Thyroid gland (tissue), 4 donors: ENCODE measurements around the gene MEAF6. TPM values are rescaled to one million over a fixed set of nuclear protein-coding genes. Genes with fewer than 3 reads are reported as not detected.

ENCODE experiments used
- DNase-seq, 2 donors: peaks; one replicate each; pipeline ENCODE4 v3.0.0-alpha.2; 2019
- H3K27ac ChIP-seq, 3 donors: fragments of 200-600 bp; sonication (generic); 1 replicate in 2 of 3; 2 replicates in 1 of 3; pipeline ENCODE4 v1.5.1; 2016 to 2019; ENCODE audit warnings: mild to moderate bottlenecking in 1 of 3, moderate library complexity in 1 of 3
- H3K27me3 ChIP-seq: fragments of 200-600 bp; sonication (generic); one replicate; pipeline ENCODE4 v1.5.1; 2019
- H3K36me3 ChIP-seq, 2 donors: fragments of 200-600 bp; sonication (generic); one replicate each; pipeline ENCODE4 v1.5.1; 2016 to 2019
- H3K4me1 ChIP-seq, 2 donors: fragments of 200-600 bp; sonication (generic); one replicate each; pipeline ENCODE4 v1.5.1; 2017 to 2019
- H3K4me3 ChIP-seq, 3 donors: fragments of 200-600 bp; sonication (generic); replicated peaks in 1 of 3; 1 replicate in 2 of 3; 2 replicates in 1 of 3; pipeline ENCODE4 v1.5.1; 2016; ENCODE audit warnings: mild to moderate bottlenecking in 1 of 3
- H3K9me3 ChIP-seq: fragments of 200-600 bp; sonication (generic); one replicate; pipeline ENCODE4 v1.5.1; 2017
- POLR2A ChIP-seq, 2 donors: fragments of 450-650 bp; IDR thresholded peaks; one replicate each; pipeline ENCODE4 v1.6.1; 2017; ENCODE audit warnings: antibody characterized with exemption in 2 of 2, mild to moderate bottlenecking in 2 of 2, moderate library complexity in 1 of 2
- WGBS, 2 donors: methylation state at CpG; one replicate each; pipeline ENCODE4 v1.1.5; 2017; 5-methylcytosine and 5-hydroxymethylcytosine counted together
- intact Hi-C: fragments of 100-400 bp; cut with DNase I; formaldehyde crosslinking; loops from one replicate; pipeline ENCODE4 v1.15.1; 2023
- total RNA-seq, 4 donors: library from RNA; depleted of rRNA; stranded (reverse); fragments of >200 nt; gene quantifications; one replicate each; pipeline ENCODE4 v1.2.3, GENCODE V29; 2016
- TF ChIP-seq, protein P1 (sequence below), 6 experiments: fragments of 200-600 bp in 3 of 6; fragments of 450-650 bp in 3 of 6; sonication (generic) in 3 of 6; IDR thresholded peaks; one replicate each; pipeline ENCODE4 v1.5.1; 2016 to 2019; ENCODE audit warnings: antibody characterized with exemption in 6 of 6, mild to moderate bottlenecking in 2 of 6, inconsistent platforms in 1 of 6, moderate library complexity in 1 of 6

Gene MEAF6
- total RNA-seq, 4 donors from 2014 or later: 78.9 to 109 (median 92.7) TPM

DNA sequence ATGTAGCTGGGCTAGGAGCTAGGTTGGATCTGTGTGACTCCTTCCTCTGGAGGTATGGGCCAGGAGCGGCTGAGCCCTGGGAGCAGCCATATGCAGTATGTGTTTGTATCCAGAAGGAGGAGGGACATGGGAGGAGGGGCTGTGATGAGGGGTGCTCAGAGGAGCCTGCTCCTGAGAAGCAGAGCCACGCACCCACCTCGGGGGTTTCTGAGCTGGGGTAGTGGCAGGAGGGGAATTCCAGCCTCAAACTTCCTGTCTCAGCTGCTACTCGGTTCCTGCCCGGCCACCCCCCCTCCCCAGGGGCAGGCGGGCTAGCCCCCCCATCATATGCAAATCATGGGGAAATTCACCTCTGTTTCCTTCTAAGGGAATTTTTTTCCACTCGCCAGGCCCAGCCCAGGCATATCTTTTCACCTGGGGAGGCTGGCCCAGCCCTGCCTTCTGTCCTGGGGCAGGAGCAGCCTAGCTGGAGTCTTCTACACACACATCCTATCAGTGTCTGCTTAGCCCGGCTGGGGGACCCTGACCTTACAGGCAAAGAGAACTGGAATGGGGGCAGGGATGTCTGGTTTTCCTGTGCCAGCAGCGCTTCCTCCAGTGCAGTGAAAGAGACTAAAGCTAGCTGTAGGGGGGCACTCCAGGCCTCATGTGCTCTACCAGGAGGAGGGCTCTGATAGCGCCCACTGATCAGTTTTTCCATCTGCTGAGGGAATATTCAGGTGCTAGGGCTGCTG, 37.2 kb downstream of the MEAF6 start:
- H3K27ac ChIP-seq: peak overlapping the region; percentile 62 to 87 (median 86)
- peak; percentile 39 to 41 for DNase-seq
- H3K9me3 ChIP-seq: no peaks in the 10 kb centered on the region
- no peaks in the 10 kb centered on the region for H3K27me3 ChIP-seq
- TF ChIP-seq POLR2A (IDR thresholded peaks at IDR 0.05): no peak
- TF ChIP-seq, protein P1, sequence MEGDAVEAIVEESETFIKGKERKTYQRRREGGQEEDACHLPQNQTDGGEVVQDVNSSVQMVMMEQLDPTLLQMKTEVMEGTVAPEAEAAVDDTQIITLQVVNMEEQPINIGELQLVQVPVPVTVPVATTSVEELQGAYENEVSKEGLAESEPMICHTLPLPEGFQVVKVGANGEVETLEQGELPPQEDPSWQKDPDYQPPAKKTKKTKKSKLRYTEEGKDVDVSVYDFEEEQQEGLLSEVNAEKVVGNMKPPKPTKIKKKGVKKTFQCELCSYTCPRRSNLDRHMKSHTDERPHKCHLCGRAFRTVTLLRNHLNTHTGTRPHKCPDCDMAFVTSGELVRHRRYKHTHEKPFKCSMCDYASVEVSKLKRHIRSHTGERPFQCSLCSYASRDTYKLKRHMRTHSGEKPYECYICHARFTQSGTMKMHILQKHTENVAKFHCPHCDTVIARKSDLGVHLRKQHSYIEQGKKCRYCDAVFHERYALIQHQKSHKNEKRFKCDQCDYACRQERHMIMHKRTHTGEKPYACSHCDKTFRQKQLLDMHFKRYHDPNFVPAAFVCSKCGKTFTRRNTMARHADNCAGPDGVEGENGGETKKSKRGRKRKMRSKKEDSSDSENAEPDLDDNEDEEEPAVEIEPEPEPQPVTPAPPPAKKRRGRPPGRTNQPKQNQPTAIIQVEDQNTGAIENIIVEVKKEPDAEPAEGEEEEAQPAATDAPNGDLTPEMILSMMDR (IDR thresholded peaks at IDR 0.05): no peak
- peaks cover 55 to 68% of the 10 kb centered on the region in 2 donors for H3K4me1 ChIP-seq
- 43 to 52% methylated on average over 10 of the region's 10 CpGs for WGBS, 2 donors
- intact Hi-C loops: no loop called here
- peak overlapping the region in 1 of 3 donors; percentile 27 for H3K4me3 ChIP-seq
- peaks cover 27% of the 10 kb centered on the region in 2 donors for H3K36me3 ChIP-seq

DNA sequence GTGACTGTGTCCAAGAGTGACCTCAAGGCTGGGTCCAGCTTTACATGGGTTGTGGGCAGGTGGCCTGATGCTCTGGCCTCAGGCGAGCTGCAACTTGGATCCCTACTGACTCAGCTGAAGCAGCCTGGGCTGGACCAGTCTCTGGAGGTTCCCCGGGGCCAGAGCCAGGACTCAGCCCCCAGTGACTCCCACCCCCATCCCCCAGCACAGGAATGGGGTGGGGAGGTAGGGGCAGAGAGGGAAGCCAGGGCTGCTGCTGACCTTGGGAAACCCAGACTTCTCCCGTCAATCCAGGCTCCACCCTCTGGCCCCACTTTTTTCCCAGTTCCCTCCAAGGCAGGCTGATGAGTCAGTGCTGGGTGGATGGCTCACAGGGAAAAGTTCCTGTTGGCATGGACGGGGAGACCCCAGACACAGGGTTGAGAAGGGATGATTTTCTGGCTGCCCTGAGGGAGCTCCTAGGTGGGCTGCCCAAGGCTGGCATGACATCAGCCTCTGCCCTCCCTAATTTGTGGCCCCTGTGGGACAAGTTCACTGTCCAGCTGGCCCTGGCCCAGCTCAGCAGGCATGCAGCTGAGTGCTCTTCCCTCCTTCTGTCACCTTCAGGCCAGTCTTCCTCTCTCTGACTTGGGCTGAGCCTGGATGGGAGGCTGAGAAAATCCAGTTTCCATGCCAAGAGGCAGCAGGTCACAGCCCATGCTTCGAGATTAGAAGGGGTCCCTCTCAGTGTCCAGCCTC, 37.9 kb downstream of the MEAF6 start:
- Histone ChIP-seq H3K9me3 (no peaks in the 10 kb centered on the region), H3K4me3 (peak overlapping the region in 1 of 3 donors; percentile 27), H3K27ac (peak overlapping the region; percentile 62 to 87 (median 86)), H3K36me3 (peaks cover 20% of the 10 kb centered on the region in 2 donors), H3K27me3 (no peaks in the 10 kb centered on the region), H3K4me1 (peaks cover 60 to 75% of the 10 kb centered on the region in 2 donors)
- WGBS, 2 donors: 30 to 34% methylated on average over 3 to 4 of the region's 5 CpGs
- peak; percentile 36 to 50 for DNase-seq
- intact Hi-C loops: no loop called here
- no peak for TF ChIP-seq POLR2A (IDR thresholded peaks at IDR 0.05)
- TF ChIP-seq, protein P1 (IDR thresholded peaks at IDR 0.05): no peak

DNA sequence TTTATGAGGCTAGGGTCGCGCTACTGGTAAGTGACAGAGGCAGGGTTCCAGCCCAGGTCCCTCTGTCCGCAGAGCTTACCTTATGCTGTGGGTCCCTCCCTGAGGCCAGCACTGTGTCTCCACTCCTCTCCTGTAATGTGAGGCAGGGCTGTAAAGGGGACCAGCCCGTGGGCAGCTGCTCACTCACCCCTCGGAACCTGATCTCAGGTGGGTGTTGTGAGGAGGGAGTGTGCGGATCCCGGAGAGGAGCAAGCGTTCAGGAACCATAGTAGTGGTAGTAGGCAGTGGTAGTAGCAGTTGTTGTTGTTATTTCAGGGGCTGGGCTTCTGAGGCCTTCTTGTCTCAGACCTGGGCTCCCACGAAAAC, 38.5 kb downstream of the MEAF6 start:
- H3K27me3 ChIP-seq: no peaks in the 10 kb centered on the region
- DNase-seq: no peak

DNA sequence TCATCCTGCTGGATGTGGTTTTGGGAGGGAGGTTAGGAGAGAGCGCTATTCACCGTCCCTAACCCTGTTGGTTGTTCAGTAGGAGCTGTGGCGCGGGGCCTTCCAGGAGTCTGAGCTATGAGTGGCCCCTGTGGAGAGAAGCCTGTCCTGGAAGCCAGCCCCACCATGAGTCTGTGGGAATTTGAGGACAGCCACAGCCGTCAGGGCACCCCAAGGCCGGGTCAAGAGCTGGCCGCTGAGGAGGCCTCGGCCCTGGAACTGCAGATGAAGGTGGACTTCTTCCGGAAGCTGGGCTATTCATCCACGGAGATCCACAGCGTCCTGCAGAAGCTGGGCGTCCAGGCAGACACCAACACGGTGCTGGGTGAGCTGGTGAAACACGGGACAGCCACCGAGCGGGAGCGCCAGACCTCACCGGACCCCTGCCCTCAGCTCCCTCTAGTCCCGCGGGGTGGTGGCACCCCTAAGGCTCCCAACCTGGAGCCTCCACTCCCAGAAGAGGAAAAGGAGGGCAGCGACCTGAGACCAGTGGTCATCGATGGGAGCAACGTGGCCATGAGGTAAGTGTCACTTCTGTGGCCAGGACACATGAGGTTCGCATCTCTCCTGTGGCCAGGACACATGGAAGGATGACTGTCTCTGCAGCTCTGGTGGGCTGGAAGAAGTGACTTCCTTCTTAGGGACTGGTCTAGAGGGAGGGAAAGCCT, 39.0 kb downstream of the MEAF6 start:
- TF ChIP-seq POLR2A (IDR thresholded peaks at IDR 0.05): no peak
- TF ChIP-seq, protein P1 (IDR thresholded peaks at IDR 0.05): no peak
- H3K9me3 ChIP-seq: no peaks in the 10 kb centered on the region
- DNase-seq: no peak
- peaks cover 9% of the 10 kb centered on the region in 2 donors for H3K36me3 ChIP-seq
- 91 to 96% methylated on average over 9 of the region's 24 CpGs for WGBS, 2 donors
- intact Hi-C loops: no loop called here
- peak overlapping the region; percentile 62 to 87 (median 86) for H3K27ac ChIP-seq
- peaks cover 64 to 83% of the 10 kb centered on the region in 2 donors for H3K4me1 ChIP-seq
- no peaks in the 10 kb centered on the region for H3K27me3 ChIP-seq
- peak overlapping the region in 2 of 3 donors; percentile 68 to 83 for H3K4me3 ChIP-seq

More for the DNA sequence above, 38.5 kb downstream of the MEAF6 start:
- no peaks in the 10 kb centered on the region for H3K9me3 ChIP-seq
- intact Hi-C loops: no loop called here
- TF ChIP-seq, protein P1 (IDR thresholded peaks at IDR 0.05): no peak
- no peak for TF ChIP-seq POLR2A (IDR thresholded peaks at IDR 0.05)
- H3K4me1 ChIP-seq: peaks cover 64 to 80% of the 10 kb centered on the region in 2 donors
- H3K27ac ChIP-seq: peak overlapping the region; percentile 62 to 87 (median 86)
- 75 to 88% methylated on average over 8 to 9 of the region's 9 CpGs for WGBS, 2 donors
- peaks cover 14% of the 10 kb centered on the region in 2 donors for H3K36me3 ChIP-seq
- H3K4me3 ChIP-seq: peak overlapping the region in 1 of 3 donors; percentile 83
